Adrenal gland (tissue), 5 donors: Measurements from ENCODE around the gene PSD2.

Experiments
- POLR2A ChIP-seq, 2 donors: fragments of 450-650 bp; IDR thresholded peaks; one replicate each; pipeline ENCODE4 v1.6.1; 2017; ENCODE audit warnings: antibody characterized with exemption in 2 of 2, mild to moderate bottlenecking in 2 of 2, moderate library complexity in 1 of 2
- TF ChIP-seq, protein P1 (sequence below), 6 experiments: fragments of 450-650 bp in 4 of 6; fragments of 200-600 bp in 2 of 6; sonication (generic) in 1 of 6; IDR thresholded peaks; 1 replicate in 5 of 6; 2 replicates in 1 of 6; pipeline versions ENCODE4 v1.5.1 to v1.8.0; 2016 to 2021; ENCODE audit warnings: antibody characterized with exemption in 6 of 6, mild to moderate bottlenecking in 2 of 6, moderate library complexity in 1 of 6
- donor health status: DM: no; HTN: no; CAD: no.

DNA sequence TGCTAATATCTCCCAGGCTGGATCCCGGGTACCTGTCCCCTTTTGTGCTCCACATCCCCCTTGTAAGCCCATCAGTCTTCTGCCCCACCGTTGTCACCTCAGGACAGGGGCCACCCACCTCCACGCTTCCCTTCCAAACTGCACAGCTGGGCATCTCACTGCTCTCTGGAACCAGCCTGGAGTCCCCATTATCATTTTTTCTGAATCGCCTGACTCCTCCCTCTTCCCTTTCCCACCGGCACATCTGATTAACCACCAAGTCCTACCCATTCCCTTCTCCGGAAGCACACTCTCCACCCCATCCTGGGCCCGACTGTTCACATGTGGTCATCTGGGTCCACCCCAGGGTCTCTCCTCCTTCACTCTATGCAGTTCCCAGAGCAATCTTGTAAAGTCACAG, 53.9 kb downstream of the PSD2 start:
- TF ChIP-seq, protein P1, sequence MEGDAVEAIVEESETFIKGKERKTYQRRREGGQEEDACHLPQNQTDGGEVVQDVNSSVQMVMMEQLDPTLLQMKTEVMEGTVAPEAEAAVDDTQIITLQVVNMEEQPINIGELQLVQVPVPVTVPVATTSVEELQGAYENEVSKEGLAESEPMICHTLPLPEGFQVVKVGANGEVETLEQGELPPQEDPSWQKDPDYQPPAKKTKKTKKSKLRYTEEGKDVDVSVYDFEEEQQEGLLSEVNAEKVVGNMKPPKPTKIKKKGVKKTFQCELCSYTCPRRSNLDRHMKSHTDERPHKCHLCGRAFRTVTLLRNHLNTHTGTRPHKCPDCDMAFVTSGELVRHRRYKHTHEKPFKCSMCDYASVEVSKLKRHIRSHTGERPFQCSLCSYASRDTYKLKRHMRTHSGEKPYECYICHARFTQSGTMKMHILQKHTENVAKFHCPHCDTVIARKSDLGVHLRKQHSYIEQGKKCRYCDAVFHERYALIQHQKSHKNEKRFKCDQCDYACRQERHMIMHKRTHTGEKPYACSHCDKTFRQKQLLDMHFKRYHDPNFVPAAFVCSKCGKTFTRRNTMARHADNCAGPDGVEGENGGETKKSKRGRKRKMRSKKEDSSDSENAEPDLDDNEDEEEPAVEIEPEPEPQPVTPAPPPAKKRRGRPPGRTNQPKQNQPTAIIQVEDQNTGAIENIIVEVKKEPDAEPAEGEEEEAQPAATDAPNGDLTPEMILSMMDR (IDR thresholded peaks at IDR 0.05) = no peak
- TF ChIP-seq POLR2A (IDR thresholded peaks at IDR 0.05) = no peak
